PC-9 (cell line): ENCODE measurements around the gene GATB. TPM values are rescaled to one million over a fixed set of nuclear protein-coding genes. Genes with fewer than 3 reads are reported as not detected.

ENCODE experiments used
- BruUV-seq: library from RNA; stranded (reverse); fragments of 400-500 nt; replicated peaks from 2 replicates; lab custom pipeline; 2021; lab: Mats Ljungman, UMichigan
- CTCF ChIA-PET: fragments of 300-600 bp; sonication (Branson Sonifier 250); formaldehyde crosslinking; loops from one replicate; lab custom pipeline; 2022; ENCODE audit warnings: antibody characterized with exemption; lab: Charles Lee
- POLR2A ChIA-PET: fragments of 300-600 bp; sonication (Branson Sonifier 250); formaldehyde crosslinking; loops from one replicate; lab custom pipeline; 2022; ENCODE audit warnings: antibody characterized with exemption; ENCODE audit not compliant: unreplicated experiment; lab: Charles Lee
- DNase-seq, 2 experiments: peaks; one replicate each; pipeline versions ENCODE4 v3.0.0 to v3.0.0-alpha.2; 2015 to 2022; ENCODE audit warnings: mixed read lengths in 1 of 2
- H2AFZ ChIP-seq: fragments of 200-600 bp; sonication (generic); 2 replicates; pipeline ENCODE4 v1.8.1; 2017; ENCODE audit warnings: antibody characterized with exemption
- H3F3A ChIP-seq: fragments of 200-600 bp; sonication (generic); 2 replicates; pipeline ENCODE4 v1.8.1; 2017; ENCODE audit warnings: antibody characterized with exemption, mild to moderate bottlenecking, low read depth; ENCODE audit not compliant: insufficient read depth
- H3K27ac ChIP-seq: fragments of 200-600 bp; sonication (generic); 2 replicates; pipeline ENCODE4 v1.6.1; 2016; ENCODE audit warnings: mixed run types
- H3K27me3 ChIP-seq: fragments of 200-600 bp; sonication (generic); 2 replicates; pipeline ENCODE4 v1.6.1; 2016; ENCODE audit warnings: low read depth, mixed run types; ENCODE audit not compliant: insufficient read depth
- H3K36me3 ChIP-seq: fragments of 200-600 bp; sonication (generic); 2 replicates; pipeline ENCODE4 v1.6.1; 2016; ENCODE audit warnings: low read depth, mixed run types
- H3K4me1 ChIP-seq: fragments of 200-600 bp; sonication (generic); replicated peaks from 2 replicates; pipeline ENCODE4 v1.6.1; 2016; ENCODE audit warnings: mixed run types; ENCODE audit not compliant: insufficient read depth
- H3K4me2 ChIP-seq: fragments of 200-600 bp; sonication (generic); 2 replicates; pipeline ENCODE4 v1.6.1; 2017; ENCODE audit warnings: mixed run types
- H3K4me3 ChIP-seq: fragments of 200-600 bp; sonication (generic); 2 replicates; pipeline ENCODE4 v1.6.1; 2016; ENCODE audit warnings: mixed run types
- H3K79me2 ChIP-seq: fragments of 200-600 bp; sonication (generic); 2 replicates; pipeline ENCODE4 v1.6.1; 2017; ENCODE audit warnings: low read depth, mixed run types
- H3K9me2 ChIP-seq: fragments of 200-600 bp; sonication (generic); 2 replicates; pipeline ENCODE4 v1.8.1; 2017; ENCODE audit warnings: mild to moderate bottlenecking; ENCODE audit not compliant: insufficient read depth
- H3K9me3 ChIP-seq: fragments of 200-600 bp; sonication (generic); 2 replicates; pipeline ENCODE4 v1.8.1; 2016; ENCODE audit warnings: low read depth; ENCODE audit not compliant: insufficient read depth
- H4K20me1 ChIP-seq: fragments of 200-600 bp; sonication (generic); 2 replicates; pipeline ENCODE4 v1.8.1; 2017; ENCODE audit not compliant: insufficient read depth
- CTCF ChIP-seq: fragments of 200-600 bp; sonication (generic); conservative IDR thresholded peaks from 2 replicates; pipeline ENCODE4 v1.6.1; 2017; ENCODE audit warnings: mixed run types, antibody characterized with exemption, mild to moderate bottlenecking, moderate library complexity
- EZH2 ChIP-seq: fragments of 200-600 bp; sonication (generic); IDR thresholded peaks from 2 replicates; pipeline ENCODE4 v1.8.0; 2017; ENCODE audit warnings: antibody characterized with exemption, low read depth
- intact Hi-C: fragments of 100-400 bp; cut with micrococcal nuclease; formaldehyde crosslinking; loops from one replicate; pipeline ENCODE4 v1.10.0; 2022; ENCODE audit not compliant: unreplicated experiment
- total RNA-seq: library from RNA; stranded (reverse); gene quantifications from 2 replicates; pipeline ENCODE4 v1.2.3, GENCODE V29; 2021

Gene GATB
- total RNA-seq, 1 experiment from 2014 or later, result 24.2 TPM

- H4K20me1 ChIP-seq, result no peaks in the 10 kb centered on the region
- no peak overlapping the region for H3K4me3 ChIP-seq
- H3K79me2 ChIP-seq, result no peaks in the 10 kb centered on the region
- no peaks in the 10 kb centered on the region for H3K36me3 ChIP-seq
- peaks cover 12% of the 10 kb centered on the region for H3K4me1 ChIP-seq
- TF ChIP-seq EZH2, result no peak
- no peak for TF ChIP-seq CTCF
- H3F3A ChIP-seq, result no peaks in the 10 kb centered on the region
- H3K4me2 ChIP-seq, result no peak overlapping the region
- intact Hi-C loops, result no loop called here
- H3K9me3 ChIP-seq, result no peaks in the 10 kb centered on the region
- no peaks in the 10 kb centered on the region for H3K9me2 ChIP-seq
- no peak overlapping the region for H2AFZ ChIP-seq
- no TSS peak for BruUV-seq
- ChIA-PET CTCF (no interaction called here), POLR2A (no interaction called here)
- H3K27ac ChIP-seq, result peak overlapping the region; percentile 67; the same call in 1 of the 2 replicates
- H3K27me3 ChIP-seq, result no peaks in the 10 kb centered on the region
- no peak for DNase-seq
These were observed 118.8 kb downstream of the GATB start for GRCh38 chr4:151641983-151642382.

- CTCF ChIA-PET, result no interaction called here
- BruUV-seq, result no TSS peak
- Histone ChIP-seq H3K4me2 (no peak overlapping the region), H3K9me3 (no peaks in the 10 kb centered on the region), H3K9me2 (no peaks in the 10 kb centered on the region), H3K27me3 (no peaks in the 10 kb centered on the region), H3F3A (no peaks in the 10 kb centered on the region), H3K79me2 (no peaks in the 10 kb centered on the region), H3K27ac (peak overlapping the region; percentile 67), H4K20me1 (no peaks in the 10 kb centered on the region), H3K4me1 (peaks cover 12% of the 10 kb centered on the region), H2AFZ (no peak overlapping the region), H3K4me3 (no peak overlapping the region), H3K36me3 (no peaks in the 10 kb centered on the region)
- intact Hi-C loops, result no loop called here
- POLR2A ChIA-PET, result no interaction called here
- TF ChIP-seq EZH2 (no peak), CTCF (no peak)
- DNase-seq, result peak; percentile 20 to 52
These were observed 119.6 kb downstream of the GATB start for GRCh38 chr4:151641167-151641566.

- intact Hi-C loops, result no loop called here
- Histone ChIP-seq H3K9me3 (no peaks in the 10 kb centered on the region), H3K79me2 (no peaks in the 10 kb centered on the region), H3K4me2 (no peak overlapping the region), H3K4me3 (no peak overlapping the region), H3F3A (no peaks in the 10 kb centered on the region), H3K4me1 (peaks cover 12% of the 10 kb centered on the region), H3K27ac (peak overlapping the region; percentile 67), H3K36me3 (no peaks in the 10 kb centered on the region), H3K9me2 (no peaks in the 10 kb centered on the region), H4K20me1 (no peaks in the 10 kb centered on the region), H2AFZ (no peak overlapping the region), H3K27me3 (no peaks in the 10 kb centered on the region)
- no peak for TF ChIP-seq CTCF
- TF ChIP-seq EZH2, result no peak
- POLR2A ChIA-PET, result interaction anchor here (0.7 kb wide), 1 partner anchor 293 kb away, joined by 6 read pairs; no protein-coding TSS in a partner anchor
- no peak for DNase-seq
- BruUV-seq, result no TSS peak
- CTCF ChIA-PET, result no interaction called here
These were observed 120.4 kb downstream of the GATB start for GRCh38 chr4:151640381-151640780.
